Right hindlimb (tissue), 1 donor: ENCODE measurements around the gene FBXO40.

Experiments
- DNase-seq: peaks from one replicate; pipeline ENCODE4 v3.0.0-alpha.2; 2018

FBXO40 gene

DNA sequence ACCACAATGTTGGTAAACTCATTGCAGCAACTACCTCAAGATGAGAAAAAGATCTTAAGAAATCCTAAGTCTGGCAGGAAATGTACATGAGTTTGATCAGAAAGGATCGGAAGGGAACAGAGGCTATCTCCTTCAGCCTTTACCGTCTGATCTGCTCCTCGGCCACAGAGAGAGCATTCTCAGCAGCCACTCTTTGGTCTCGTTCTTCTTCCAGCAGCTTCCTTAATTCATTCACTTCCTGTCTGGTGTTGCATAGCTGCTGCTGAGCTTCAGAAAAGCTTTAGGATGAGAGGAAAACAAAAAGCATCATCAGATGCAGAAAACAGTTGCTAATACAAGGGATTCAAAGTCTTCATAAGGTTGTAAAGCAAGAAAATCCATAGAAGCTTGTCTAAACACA, 74.2 kb downstream of the FBXO40 start:
- DNase-seq = no peak

DNA sequence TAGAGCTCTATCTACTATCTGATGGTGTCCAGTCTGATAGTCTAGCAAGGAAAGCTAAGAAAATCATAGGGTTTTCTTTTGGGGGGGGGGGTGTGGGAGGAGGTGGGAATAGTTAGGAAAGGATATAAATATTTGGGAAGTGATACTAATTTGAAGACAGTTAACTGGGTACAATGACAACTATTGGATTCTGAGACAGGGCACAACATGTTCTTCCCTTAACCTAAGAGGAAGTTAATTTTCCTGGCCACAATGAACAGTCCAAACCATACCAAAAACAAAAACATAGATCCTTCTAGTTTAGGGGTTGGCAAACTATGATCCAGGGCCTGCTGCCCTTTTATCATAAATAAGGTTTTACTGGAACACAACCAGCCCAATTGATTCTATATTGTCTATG, 77.5 kb downstream of the FBXO40 start:
- DNase-seq = no peak

DNA sequence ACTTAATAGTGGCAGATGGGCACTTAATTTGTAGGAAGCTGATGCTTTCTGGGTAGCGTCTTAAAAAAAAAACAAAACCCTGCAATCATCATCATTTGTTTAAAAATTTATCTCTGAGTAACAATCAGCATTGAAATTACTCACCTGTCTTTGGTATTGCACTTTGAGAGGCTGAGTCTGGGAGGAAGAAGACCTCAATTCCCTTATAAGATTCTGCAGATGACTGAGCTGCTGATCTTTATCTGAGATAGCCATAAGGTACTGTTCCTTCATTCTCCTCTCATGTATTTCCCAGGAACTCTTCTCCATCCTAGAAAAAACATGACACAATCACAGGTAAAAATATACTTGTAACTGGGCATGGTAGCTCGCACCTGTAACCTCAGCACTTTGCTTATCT, 84.0 kb downstream of the FBXO40 start:
- DNase-seq = no peak
